Mesendoderm (in vitro differentiated cells): ENCODE results near the gene RRP9.
A peak's percentile ranks its signal among the peaks of the same experiment; 100 is the strongest.

Experiments
- DNase-seq: peaks from one replicate; pipeline ENCODE4 v3.0.0; 2013
- H2AK5ac ChIP-seq: 2 replicates; pipeline ENCODE4 v1.6.1; 2013; ENCODE audit warnings: low read length, inconsistent platforms
- H2BK120ac ChIP-seq: 2 replicates; pipeline ENCODE4 v1.6.1; 2013; ENCODE audit warnings: low read depth, mild to moderate bottlenecking, low read length, moderate library complexity, mixed read lengths
- H2BK15ac ChIP-seq: replicated peaks from 2 replicates; pipeline ENCODE4 v1.6.1; 2013; ENCODE audit warnings: low read depth, mild to moderate bottlenecking, moderate library complexity
- H2BK5ac ChIP-seq: 2 replicates; pipeline ENCODE4 v1.6.1; 2013; ENCODE audit warnings: low read length, inconsistent platforms
- H3K18ac ChIP-seq: 2 replicates; pipeline ENCODE4 v1.6.1; 2013; ENCODE audit warnings: mild to moderate bottlenecking, low read length, mixed read lengths
- H3K23ac ChIP-seq: one replicate; pipeline ENCODE4 v1.6.1; 2013; ENCODE audit warnings: low read length
- H3K27ac ChIP-seq: 2 replicates; pipeline ENCODE4 v1.5.1; 2013; ENCODE audit warnings: low read depth, mild to moderate bottlenecking, inconsistent platforms, low read length, moderate library complexity
- H3K27me3 ChIP-seq: 2 replicates; pipeline ENCODE4 v1.6.1; 2013; ENCODE audit warnings: low read length, control low read depth, mild to moderate bottlenecking, inconsistent platforms; ENCODE audit not compliant: insufficient read depth, poor library complexity
- H3K36me3 ChIP-seq: 2 replicates; pipeline ENCODE4 v1.6.1; 2013; ENCODE audit warnings: low read length, inconsistent platforms; ENCODE audit not compliant: control insufficient read depth, insufficient read depth
- H3K4ac ChIP-seq: one replicate; pipeline ENCODE4 v1.6.1; 2013; ENCODE audit warnings: low read depth, mild to moderate bottlenecking, low read length, moderate library complexity
- H3K4me1 ChIP-seq: 2 replicates; pipeline ENCODE4 v1.6.1; 2013; ENCODE audit warnings: low read depth, low read length, inconsistent platforms; ENCODE audit not compliant: control insufficient read depth
- H3K4me2 ChIP-seq: 2 replicates; pipeline ENCODE4 v1.6.1; 2013; ENCODE audit warnings: low read length
- H3K4me3 ChIP-seq: 2 replicates; pipeline ENCODE4 v1.5.1; 2013; ENCODE audit warnings: mild to moderate bottlenecking, low read length
- H3K56ac ChIP-seq: one replicate; pipeline ENCODE4 v1.6.1; 2013; ENCODE audit warnings: low read length
- H3K79me1 ChIP-seq: 2 replicates; pipeline ENCODE4 v1.6.1; 2013; ENCODE audit warnings: low read length, inconsistent platforms
- H3K79me2 ChIP-seq: 2 replicates; pipeline ENCODE4 v1.6.1; 2013; ENCODE audit warnings: mild to moderate bottlenecking, low read length; ENCODE audit not compliant: control insufficient read depth, insufficient read depth
- H3K9ac ChIP-seq: 2 replicates; pipeline ENCODE4 v1.6.1; 2013; ENCODE audit warnings: low read length, inconsistent platforms
- H4K5ac ChIP-seq: one replicate; pipeline ENCODE4 v1.6.1; 2013; ENCODE audit warnings: low read length
- H4K8ac ChIP-seq: one replicate; pipeline ENCODE4 v1.6.1; 2013; ENCODE audit warnings: low read depth, mild to moderate bottlenecking, control low read depth, low read length, moderate library complexity
- WGBS: extraction: QIAGEN DNeasy Blood & Tissue Kit; methylation state at CpG from one replicate; pipeline ENCODE4 v1.1.7; 2013; ENCODE audit warnings: low lambda C conversion rate, missing lambda C conversion rate; ENCODE audit not compliant: insufficient coverage; ENCODE audit errors: extremely low coverage; 5-methylcytosine and 5-hydroxymethylcytosine counted together

The RRP9 gene

DNA sequence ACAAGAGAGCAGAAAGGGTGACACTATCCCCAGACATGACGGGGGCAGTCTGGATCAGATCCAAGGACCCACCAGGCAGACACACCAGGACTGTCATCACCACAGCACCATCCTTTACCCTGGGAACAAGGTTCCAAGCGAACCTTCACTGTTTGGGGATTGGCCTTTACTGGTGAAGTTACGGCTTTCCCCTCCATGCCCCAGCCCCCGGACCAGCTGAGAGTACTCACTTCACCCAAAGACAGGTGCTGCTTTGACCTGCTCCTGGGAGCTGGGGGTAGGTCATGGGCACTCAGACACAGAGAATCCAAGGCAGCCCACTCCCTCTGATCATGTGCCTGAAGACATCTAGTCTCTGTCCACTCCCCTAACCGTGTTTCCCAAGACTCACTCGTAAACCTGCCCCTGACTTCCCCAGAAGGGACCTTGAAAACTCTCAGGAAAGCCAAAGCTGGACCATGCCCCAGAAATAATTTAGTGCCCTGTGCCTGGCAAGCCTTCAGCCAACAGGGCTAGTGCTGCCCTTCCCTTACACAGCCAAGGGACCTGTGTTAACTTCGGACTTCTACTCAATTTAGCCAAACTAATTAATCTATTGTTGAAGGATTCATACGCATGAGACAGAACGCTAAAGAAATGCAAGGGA lies 2.8 kb downstream of the RRP9 start:
- Histone ChIP-seq H3K27me3 (no peaks in the 10 kb centered on the region), H3K36me3 (peaks cover 22% of the 10 kb centered on the region), H4K5ac (no peak overlapping the region), H2AK5ac (no peak overlapping the region), H3K79me1 (peaks cover 22% of the 10 kb centered on the region), H2BK15ac (no peak overlapping the region), H3K9ac (peak overlapping the region; percentile 47), H3K27ac (no peak overlapping the region), H2BK5ac (no peak overlapping the region), H3K4ac (no peak overlapping the region), H3K18ac (no peak overlapping the region), H3K23ac (peak overlapping the region; percentile 59), H3K79me2 (peaks cover 27% of the 10 kb centered on the region), H2BK120ac (no peak overlapping the region), H3K56ac (peak overlapping the region; percentile 31), H3K4me1 (peaks cover 4% of the 10 kb centered on the region), H3K4me3 (no peak overlapping the region), H4K8ac (no peak overlapping the region), H3K4me2 (no peak overlapping the region)
- no peak for DNase-seq
- no CpG with 5 or more reads among the region's 9 CpGs for WGBS

DNA sequence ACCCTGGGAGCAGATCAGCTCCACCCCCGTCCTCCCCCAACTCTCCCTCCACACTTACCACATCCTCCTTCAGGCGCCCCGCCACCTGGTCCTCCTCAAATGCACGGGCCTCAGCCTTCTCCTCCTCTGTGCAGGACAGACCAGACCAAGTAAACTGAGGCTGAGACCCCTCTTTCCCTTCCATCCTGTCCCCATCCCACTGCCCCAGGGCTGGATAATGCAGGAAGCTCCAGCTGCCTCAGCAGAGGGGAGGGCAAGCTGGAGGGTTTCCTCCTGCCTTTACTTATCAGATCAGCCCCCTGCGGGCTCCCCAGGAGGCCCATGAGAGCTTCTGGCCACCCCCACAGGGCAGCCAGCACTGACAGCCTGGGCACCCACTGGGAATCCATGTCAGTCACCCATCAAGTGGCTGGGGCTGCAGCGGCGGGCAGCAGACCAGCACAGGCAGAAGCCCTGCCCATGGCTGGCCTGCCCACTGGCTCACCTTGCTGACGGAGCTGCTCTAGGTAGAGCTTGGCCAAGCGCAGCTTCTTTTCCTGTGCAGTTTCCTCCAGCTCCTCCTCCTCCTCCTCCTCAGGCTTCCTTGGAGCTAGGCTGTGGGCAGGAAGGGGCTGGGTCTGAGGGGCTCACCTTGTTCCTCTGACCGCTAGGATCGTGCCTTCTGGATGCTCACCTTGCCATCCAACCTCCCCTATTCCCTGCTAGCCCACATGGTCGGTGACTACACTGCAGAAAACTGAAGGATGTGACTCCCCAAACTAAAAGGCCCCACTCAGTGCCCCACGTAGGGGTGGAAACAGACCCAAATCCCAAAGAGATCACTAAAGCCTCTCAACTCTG lies 3.9 kb downstream of the RRP9 start:
- DNase-seq: no peak

DNA sequence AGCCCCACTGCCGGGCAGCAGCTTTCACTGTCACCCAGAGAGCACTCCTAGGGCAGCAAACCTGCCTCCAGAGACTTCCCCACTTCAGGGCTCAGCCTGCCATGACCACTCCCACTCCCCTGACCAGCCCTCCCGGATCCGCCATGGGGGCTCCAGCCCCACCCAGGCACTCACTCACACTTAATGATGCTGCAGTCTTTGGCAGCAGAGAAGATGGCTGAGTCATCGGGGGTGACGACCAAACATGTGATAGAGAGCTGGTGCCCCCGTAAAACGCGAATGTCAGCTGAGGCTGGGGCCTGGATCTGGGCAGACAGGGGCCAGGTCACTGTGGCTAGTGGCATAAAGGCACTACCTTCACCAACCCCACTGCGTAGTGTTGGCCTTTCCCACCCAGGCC lies 4.7 kb downstream of the RRP9 start:
- no peak overlapping the region for H2BK15ac ChIP-seq
- H3K36me3 ChIP-seq: peaks cover 28% of the 10 kb centered on the region

More for the DNA sequence above, 3.9 kb downstream of the RRP9 start:
- peaks cover 4% of the 10 kb centered on the region for H3K4me1 ChIP-seq
- H3K27me3 ChIP-seq: no peaks in the 10 kb centered on the region
- H3K4me3 ChIP-seq: no peak overlapping the region
- H2BK5ac ChIP-seq: no peak overlapping the region
- H3K27ac ChIP-seq: no peak overlapping the region
- WGBS: no CpG with 5 or more reads among the region's 13 CpGs
- peaks cover 25% of the 10 kb centered on the region for H3K36me3 ChIP-seq
- peaks cover 22% of the 10 kb centered on the region for H3K79me1 ChIP-seq
- H3K23ac ChIP-seq: no peak overlapping the region
- peaks cover 27% of the 10 kb centered on the region for H3K79me2 ChIP-seq
- H3K18ac ChIP-seq: no peak overlapping the region
- no peak overlapping the region for H3K9ac ChIP-seq
- no peak overlapping the region for H2BK120ac ChIP-seq
- no peak overlapping the region for H2AK5ac ChIP-seq
- no peak overlapping the region for H3K56ac ChIP-seq
- H3K4me2 ChIP-seq: no peak overlapping the region
- no peak overlapping the region for H4K5ac ChIP-seq
- H3K4ac ChIP-seq: no peak overlapping the region
- no peak overlapping the region for H4K8ac ChIP-seq
- H2BK15ac ChIP-seq: no peak overlapping the region

DNA sequence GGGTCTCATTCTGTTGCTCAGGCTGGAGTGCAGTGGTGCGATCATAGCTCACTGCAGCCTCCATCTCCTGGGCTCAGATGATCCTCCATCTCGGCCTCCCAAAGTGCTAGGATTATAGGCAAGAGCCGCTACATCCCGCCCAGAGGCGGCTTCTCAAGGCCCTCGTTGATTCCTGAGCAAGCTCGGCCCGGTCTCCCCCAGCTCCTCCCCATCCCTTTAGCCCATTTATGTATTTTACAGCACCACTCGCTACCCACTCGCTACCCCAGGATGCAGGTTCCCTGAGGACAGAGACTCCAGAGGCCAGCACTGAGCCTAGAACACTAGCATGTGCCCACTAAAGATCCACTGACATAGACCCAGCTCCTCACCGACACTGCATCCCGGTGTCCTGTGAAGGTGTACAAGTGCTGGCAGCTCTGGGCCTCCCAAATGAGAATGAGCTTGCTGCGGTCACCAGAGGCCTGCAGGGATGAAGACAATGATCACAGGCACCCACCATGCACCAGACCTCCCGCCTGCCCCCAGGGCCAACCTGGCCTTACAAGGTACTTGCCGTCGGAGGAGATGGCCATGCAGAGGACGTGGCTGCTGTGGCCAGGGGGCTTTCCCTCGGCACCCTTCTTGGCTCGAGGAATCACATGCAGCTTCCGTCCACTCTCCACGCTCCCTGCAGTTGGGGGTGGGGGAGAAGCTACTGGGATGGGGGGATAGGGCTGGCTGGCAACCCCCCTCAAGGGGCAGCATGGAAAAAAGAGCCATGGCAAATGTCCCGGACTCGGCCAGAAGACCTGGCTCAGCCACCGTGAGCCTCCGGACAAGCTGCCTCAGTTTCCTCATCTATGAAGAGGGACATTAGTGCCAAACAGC lies 5.6 kb downstream of the RRP9 start:
- Histone ChIP-seq H4K5ac (no peak overlapping the region), H3K56ac (no peak overlapping the region), H3K4me2 (no peak overlapping the region), H3K79me2 (peaks cover 23% of the 10 kb centered on the region), H3K18ac (no peak overlapping the region), H3K23ac (no peak overlapping the region), H3K36me3 (peaks cover 28% of the 10 kb centered on the region), H3K9ac (no peak overlapping the region), H3K4me1 (peaks cover 2% of the 10 kb centered on the region), H2AK5ac (no peak overlapping the region), H3K4ac (no peak overlapping the region), H2BK120ac (no peak overlapping the region), H2BK15ac (no peak overlapping the region), H2BK5ac (no peak overlapping the region), H3K79me1 (peaks cover 21% of the 10 kb centered on the region), H3K27me3 (no peaks in the 10 kb centered on the region), H3K4me3 (no peak overlapping the region), H4K8ac (no peak overlapping the region), H3K27ac (no peak overlapping the region)
- no peak for DNase-seq
- no CpG with 5 or more reads among the region's 25 CpGs for WGBS

More for the DNA sequence above, 4.7 kb downstream of the RRP9 start:
- no peak overlapping the region for H4K5ac ChIP-seq
- H2AK5ac ChIP-seq: no peak overlapping the region
- H4K8ac ChIP-seq: no peak overlapping the region
- no peak overlapping the region for H3K18ac ChIP-seq
- H3K4me1 ChIP-seq: peaks cover 2% of the 10 kb centered on the region
- H3K4me2 ChIP-seq: no peak overlapping the region
- no peak overlapping the region for H3K9ac ChIP-seq
- no peak overlapping the region for H2BK5ac ChIP-seq
- no peak overlapping the region for H3K23ac ChIP-seq
- H3K27me3 ChIP-seq: no peaks in the 10 kb centered on the region
- no peak overlapping the region for H3K4ac ChIP-seq
- peaks cover 22% of the 10 kb centered on the region for H3K79me1 ChIP-seq
- no peak overlapping the region for H3K56ac ChIP-seq
- no peak for DNase-seq
- H2BK120ac ChIP-seq: no peak overlapping the region
- H3K79me2 ChIP-seq: peaks cover 27% of the 10 kb centered on the region
- no peak overlapping the region for H3K4me3 ChIP-seq
- no peak overlapping the region for H3K27ac ChIP-seq
- no CpG with 5 or more reads among the region's 9 CpGs for WGBS

DNA sequence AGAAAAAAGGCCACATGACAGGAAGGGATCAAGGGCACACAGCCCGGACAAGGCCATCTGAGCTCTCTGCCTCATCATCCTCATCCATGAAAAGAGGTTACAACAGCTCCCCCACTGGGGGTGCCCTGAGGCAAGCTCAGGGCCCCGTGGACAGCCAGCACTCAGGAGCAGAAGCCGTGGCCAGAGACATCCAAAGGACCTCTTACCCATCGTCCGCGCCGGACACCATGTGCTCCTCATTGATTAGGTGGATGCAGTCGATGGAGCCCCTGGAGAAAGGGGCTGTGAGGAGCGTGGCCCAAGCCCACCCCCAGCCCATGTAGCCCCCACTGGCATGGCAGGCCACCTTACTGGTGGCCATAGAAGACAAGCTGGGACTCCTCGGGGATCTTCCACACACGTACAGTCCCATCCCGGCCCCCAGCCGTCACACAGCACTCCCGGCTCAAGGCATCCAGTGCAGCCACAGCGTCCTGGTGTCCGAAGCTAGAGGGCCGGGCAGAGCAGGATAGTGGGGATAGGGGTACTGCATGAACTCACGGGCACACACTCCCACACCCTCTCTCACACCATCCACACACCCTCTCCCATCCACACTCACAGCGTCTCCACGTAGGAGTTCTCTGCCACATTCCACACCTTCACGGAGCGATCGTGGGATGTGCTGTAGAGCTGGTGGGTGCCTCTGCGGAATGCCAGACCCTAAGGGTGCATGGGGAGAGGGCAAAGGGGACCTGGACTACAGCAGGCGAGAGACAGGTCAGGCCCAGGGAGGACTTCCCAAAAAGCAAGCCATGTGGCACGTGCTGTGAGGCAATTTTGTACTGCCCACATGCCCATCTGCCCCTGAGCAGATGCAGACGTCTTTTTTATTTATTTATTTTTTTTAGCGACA lies 6.5 kb downstream of the RRP9 start:
- Histone ChIP-seq H3K23ac (no peak overlapping the region), H3K4ac (no peak overlapping the region), H3K18ac (no peak overlapping the region), H3K4me1 (no peaks in the 10 kb centered on the region), H3K56ac (no peak overlapping the region), H3K79me1 (peaks cover 17% of the 10 kb centered on the region), H3K27me3 (no peaks in the 10 kb centered on the region), H2BK5ac (no peak overlapping the region), H2BK15ac (no peak overlapping the region), H3K36me3 (peaks cover 28% of the 10 kb centered on the region), H3K9ac (no peak overlapping the region), H3K4me2 (no peak overlapping the region), H4K5ac (no peak overlapping the region), H3K27ac (no peak overlapping the region), H3K79me2 (peaks cover 14% of the 10 kb centered on the region), H4K8ac (no peak overlapping the region), H3K4me3 (no peak overlapping the region), H2AK5ac (no peak overlapping the region), H2BK120ac (no peak overlapping the region)
- no peak for DNase-seq
- WGBS: no CpG with 5 or more reads among the region's 28 CpGs
